H1 (cell line): Measurements from ENCODE around the gene F11R. TPM values are rescaled to one million over a fixed set of nuclear protein-coding genes. Genes with fewer than 3 reads are reported as not detected.

Source experiments
- CTCF ChIA-PET: fragments of 300-600 bp; sonication (Branson Sonifier 250); formaldehyde crosslinking; loops from one replicate; lab custom pipeline; 2021; ENCODE audit not compliant: partially characterized antibody; lab: Charles Lee
- POLR2A ChIA-PET: fragments of 300-600 bp; sonication (Branson Sonifier 250); formaldehyde crosslinking; loops from one replicate; lab custom pipeline; 2021; ENCODE audit warnings: inconsistent platforms; ENCODE audit not compliant: partially characterized antibody; lab: Charles Lee
- DNase-seq, 2 experiments: peaks; one replicate each; pipeline versions ENCODE4 v3.0.0 to v3.0.0-alpha.2; 2010 to 2022; ENCODE audit warnings: low spot score in 2 of 2, low read depth in 1 of 2, mixed read lengths in 1 of 2
- FAIRE-seq: peaks from 2 replicates; lab custom pipeline; 2011; peaks lifted over from hg19 to GRCh38; lab: Jason Lieb, UNC
- H2AFZ ChIP-seq: 2 replicates; pipeline ENCODE4 v1.8.1; 2012; ENCODE audit warnings: low read length, inconsistent platforms
- H2AK5ac ChIP-seq: 2 replicates; pipeline ENCODE4 v1.6.1; 2013; ENCODE audit warnings: low read depth, low read length
- H2BK120ac ChIP-seq: replicated peaks from 2 replicates; pipeline ENCODE3; 2013; ENCODE audit warnings: low read depth, low read length, inconsistent platforms
- H2BK12ac ChIP-seq: 2 replicates; pipeline ENCODE4 v1.6.1; 2013; ENCODE audit warnings: low read depth, low read length
- H2BK15ac ChIP-seq: 2 replicates; pipeline ENCODE4 v1.6.1; 2013; ENCODE audit warnings: low read length
- H2BK20ac ChIP-seq: 2 replicates; pipeline ENCODE4 v1.6.1; 2013; ENCODE audit warnings: low read length
- H2BK5ac ChIP-seq: 2 replicates; pipeline ENCODE4 v1.6.1; 2013; ENCODE audit warnings: low read depth, low read length
- H3K14ac ChIP-seq: 2 replicates; pipeline ENCODE4 v1.6.1; 2013; ENCODE audit warnings: inconsistent platforms; ENCODE audit not compliant: insufficient read length
- H3K18ac ChIP-seq: 2 replicates; pipeline ENCODE4 v1.6.1; 2013; ENCODE audit warnings: low read length; ENCODE audit errors: extremely low read depth
- H3K23ac ChIP-seq: 2 replicates; pipeline ENCODE4 v1.6.1; 2013; ENCODE audit warnings: inconsistent platforms; ENCODE audit not compliant: insufficient read length
- H3K23me2 ChIP-seq: 2 replicates; pipeline ENCODE4 v1.6.1; 2013; ENCODE audit warnings: low read depth, low read length
- H3K27ac ChIP-seq: 2 replicates; pipeline ENCODE4 v1.6.1; 2011; ENCODE audit warnings: low read depth, low read length, inconsistent platforms
- H3K27me3 ChIP-seq, 4 experiments: replicated peaks in 1 of 4; 1 replicate in 1 of 4; 2 replicates in 3 of 4; pipeline versions ENCODE4 v1.6.1 to v1.8.1; 2011 to 2013; ENCODE audit warnings: low read length in 3 of 4, mild to moderate bottlenecking in 3 of 4, inconsistent platforms in 2 of 4, mixed read lengths in 2 of 4, moderate library complexity in 1 of 4; ENCODE audit not compliant: control insufficient read depth in 3 of 4, insufficient read depth in 3 of 4; ENCODE audit errors: extremely low read depth in 1 of 4
- H3K36me3 ChIP-seq, 4 experiments: 2 replicates each; pipeline versions ENCODE4 v1.6.1 to v1.8.1; 2011 to 2013; ENCODE audit warnings: mild to moderate bottlenecking in 4 of 4, low read length in 3 of 4, moderate library complexity in 2 of 4, control low read depth in 1 of 4, inconsistent platforms in 1 of 4; ENCODE audit not compliant: insufficient read depth in 4 of 4, control insufficient read depth in 2 of 4
- H3K4ac ChIP-seq: replicated peaks from 2 replicates; pipeline ENCODE3; 2013; ENCODE audit warnings: low read length, low read depth, mixed read lengths, inconsistent platforms; ENCODE audit not compliant: insufficient read length
- H3K4me1 ChIP-seq, 4 experiments: replicated peaks in 1 of 4; 1 replicate in 1 of 4; 2 replicates in 3 of 4; pipeline versions ENCODE4 v1.6.1 to v1.8.1; 2011 to 2013; ENCODE audit warnings: low read length in 3 of 4, inconsistent platforms in 2 of 4, mixed read lengths in 1 of 4; ENCODE audit not compliant: insufficient read depth in 4 of 4, control insufficient read depth in 3 of 4
- H3K4me2 ChIP-seq, 2 experiments: 2 replicates each; pipeline versions ENCODE4 v1.6.1 to v1.8.1; 2011 to 2013; ENCODE audit warnings: low read depth in 2 of 2, low read length in 2 of 2, control low read depth in 1 of 2, inconsistent platforms in 1 of 2, mild to moderate bottlenecking in 1 of 2; ENCODE audit not compliant: insufficient read depth in 1 of 2
- H3K4me3 ChIP-seq, 4 experiments: fragments of 200-600, 300-600 bp in 1 of 4; sonication (generic), shearing (Covaris generic), sonication (Bioruptor Twin) in 1 of 4; 2 replicates each; pipeline versions ENCODE4 v1.5.1 to v1.8.1; 2011 to 2016; ENCODE audit warnings: low read length in 4 of 4, low read depth in 3 of 4, control low read depth in 2 of 4, inconsistent platforms in 2 of 4, mild to moderate bottlenecking in 2 of 4, mixed read lengths in 1 of 4, moderate library complexity in 1 of 4; ENCODE audit not compliant: insufficient read depth in 2 of 4; ENCODE audit errors: extremely low read depth in 1 of 4
- H3K56ac ChIP-seq: replicated peaks from 2 replicates; pipeline ENCODE3; 2013; ENCODE audit warnings: low read depth, mild to moderate bottlenecking, mixed read lengths, low read length, inconsistent platforms; ENCODE audit not compliant: insufficient read length
- H3K79me1 ChIP-seq: 2 replicates; pipeline ENCODE4 v1.6.1; 2013; ENCODE audit warnings: low read depth, low read length, control low read depth
- H3K79me2 ChIP-seq, 2 experiments: 2 replicates each; pipeline versions ENCODE4 v1.6.1 to v1.8.1; 2012 to 2013; ENCODE audit warnings: low read length in 2 of 2, mild to moderate bottlenecking in 2 of 2, inconsistent platforms in 1 of 2; ENCODE audit not compliant: insufficient read depth in 2 of 2, control insufficient read depth in 1 of 2
- H3K9ac ChIP-seq, 4 experiments: replicated peaks in 1 of 4; 1 replicate in 1 of 4; 2 replicates in 3 of 4; pipeline versions ENCODE4 v1.6.1 to v1.8.1; 2011 to 2013; ENCODE audit warnings: low read depth in 3 of 4, low read length in 3 of 4, control low read depth in 2 of 4, mild to moderate bottlenecking in 2 of 4, moderate library complexity in 2 of 4, inconsistent platforms in 1 of 4; ENCODE audit errors: extremely low read depth in 1 of 4
- H3K9me3 ChIP-seq, 2 experiments: 2 replicates each; pipeline versions ENCODE4 v1.6.1 to v1.8.1; 2012 to 2013; ENCODE audit warnings: mild to moderate bottlenecking in 2 of 2, moderate library complexity in 2 of 2, control low read depth in 1 of 2, inconsistent platforms in 1 of 2, low read depth in 1 of 2, low read length in 1 of 2, mixed read lengths in 1 of 2; ENCODE audit not compliant: insufficient read depth in 2 of 2
- H4K20me1 ChIP-seq, 2 experiments: replicated peaks in 1 of 2; 2 replicates each; pipeline versions ENCODE3 to v1.8.1; 2011 to 2013; ENCODE audit warnings: inconsistent platforms in 2 of 2, low read length in 2 of 2, mild to moderate bottlenecking in 1 of 2; ENCODE audit not compliant: insufficient read depth in 2 of 2, control insufficient read depth in 1 of 2
- H4K5ac ChIP-seq: 2 replicates; pipeline ENCODE4 v1.6.1; 2013; ENCODE audit warnings: low read length, low read depth, mixed read lengths, inconsistent platforms; ENCODE audit not compliant: insufficient read length
- H4K8ac ChIP-seq: 2 replicates; pipeline ENCODE4 v1.8.0; 2013; ENCODE audit warnings: mild to moderate bottlenecking, moderate library complexity, low read length, inconsistent platforms; ENCODE audit not compliant: insufficient read depth; ENCODE audit errors: extremely low read depth
- H4K91ac ChIP-seq: replicated peaks from 2 replicates; pipeline ENCODE3; 2013; ENCODE audit warnings: low read length, mixed read lengths, inconsistent platforms; ENCODE audit not compliant: insufficient read length
- BACH1 ChIP-seq: IDR thresholded peaks from 2 replicates; pipeline ENCODE4 v1.6.1; 2012; ENCODE audit warnings: low read length, improper control_type of control experiment
- KDM5A ChIP-seq: fragments of 200-600 bp; IDR thresholded peaks from 2 replicates; pipeline ENCODE4 v1.7.1; 2012; ENCODE audit warnings: mild to moderate bottlenecking, low read length, inconsistent platforms, mixed read lengths
- POLR2A ChIP-seq, 2 experiments: IDR thresholded peaks; 1 replicate in 1 of 2; 2 replicates in 1 of 2; pipeline ENCODE4 v1.6.1; 2011; ENCODE audit warnings: low read depth in 2 of 2, low read length in 2 of 2, mild to moderate bottlenecking in 2 of 2; ENCODE audit errors: control extremely low read depth in 1 of 2
- POLR2AphosphoS5 ChIP-seq: IDR thresholded peaks from 2 replicates; pipeline ENCODE4 v1.6.1; 2011; ENCODE audit warnings: low read depth, low read length
- SIN3A ChIP-seq, 2 experiments: IDR thresholded peaks in 1 of 2; conservative IDR thresholded peaks in 1 of 2; 2 replicates each; pipeline ENCODE4 v1.6.1; 2011 to 2012; ENCODE audit warnings: low read length in 2 of 2, improper control_type of control experiment in 1 of 2, low read depth in 1 of 2, mild to moderate bottlenecking in 1 of 2
- SP1 ChIP-seq: IDR thresholded peaks from 2 replicates; pipeline ENCODE4 v1.6.1; 2011; ENCODE audit warnings: low read depth, low read length
- WGBS, 2 experiments: shearing (Covaris generic) in 1 of 2; methylation state at CpG; one replicate each; pipeline versions ENCODE4 v1.1.6 to v1.1.7; 2013 to 2015; ENCODE audit warnings: low lambda C conversion rate in 2 of 2, mixed read lengths in 2 of 2, inconsistent platforms in 1 of 2, low coverage in 1 of 2, missing lambda C conversion rate in 1 of 2; ENCODE audit not compliant: insufficient replicate concordance in 2 of 2, insufficient coverage in 1 of 2, insufficient read length in 1 of 2; ENCODE audit errors: extremely low coverage in 1 of 2, missing lambda C conversion rate in 1 of 2; 5-methylcytosine and 5-hydroxymethylcytosine counted together
- polyA plus RNA-seq, 7 experiments: library from polyadenylated mRNA; depleted of rRNA in 3 of 7; stranded (reverse) in 5 of 7; unstranded in 2 of 7; fragments of >200 nt in 5 of 7; fragments of 200-250 nt in 2 of 7; gene quantifications; 1 replicate in 5 of 7; 2 replicates in 1 of 7; 4 replicates in 1 of 7; pipeline versions ENCODE4 v1.2.1 to v1.2.3, GENCODE V29; 2011 to 2013; ENCODE audit warnings: missing spikeins in 2 of 7, mixed read lengths in 2 of 7
- total RNA-seq: library from RNA; stranded (reverse); fragmentation: NEBNext Ultra II Directional; extraction: Animal tissue kit (Norgen Biotek cat#: 25700); gene quantifications from 2 replicates; pipeline ENCODE4 v1.2.1, GENCODE V29; 2021
- TF ChIP-seq, protein P1 (sequence below): IDR thresholded peaks from 2 replicates; pipeline ENCODE4 v1.6.1; 2012; ENCODE audit warnings: low read length, inconsistent platforms
- TF ChIP-seq, protein P2 (sequence below): IDR thresholded peaks from 2 replicates; pipeline ENCODE4 v1.6.1; 2012; ENCODE audit warnings: inconsistent platforms

Gene F11R
- total and polyA plus RNA-seq, 2 of the 8 experiments (the other 6 are each of a cell fraction or from before 2014, with no cell fraction given): 159 to 200 TPM

DNA sequence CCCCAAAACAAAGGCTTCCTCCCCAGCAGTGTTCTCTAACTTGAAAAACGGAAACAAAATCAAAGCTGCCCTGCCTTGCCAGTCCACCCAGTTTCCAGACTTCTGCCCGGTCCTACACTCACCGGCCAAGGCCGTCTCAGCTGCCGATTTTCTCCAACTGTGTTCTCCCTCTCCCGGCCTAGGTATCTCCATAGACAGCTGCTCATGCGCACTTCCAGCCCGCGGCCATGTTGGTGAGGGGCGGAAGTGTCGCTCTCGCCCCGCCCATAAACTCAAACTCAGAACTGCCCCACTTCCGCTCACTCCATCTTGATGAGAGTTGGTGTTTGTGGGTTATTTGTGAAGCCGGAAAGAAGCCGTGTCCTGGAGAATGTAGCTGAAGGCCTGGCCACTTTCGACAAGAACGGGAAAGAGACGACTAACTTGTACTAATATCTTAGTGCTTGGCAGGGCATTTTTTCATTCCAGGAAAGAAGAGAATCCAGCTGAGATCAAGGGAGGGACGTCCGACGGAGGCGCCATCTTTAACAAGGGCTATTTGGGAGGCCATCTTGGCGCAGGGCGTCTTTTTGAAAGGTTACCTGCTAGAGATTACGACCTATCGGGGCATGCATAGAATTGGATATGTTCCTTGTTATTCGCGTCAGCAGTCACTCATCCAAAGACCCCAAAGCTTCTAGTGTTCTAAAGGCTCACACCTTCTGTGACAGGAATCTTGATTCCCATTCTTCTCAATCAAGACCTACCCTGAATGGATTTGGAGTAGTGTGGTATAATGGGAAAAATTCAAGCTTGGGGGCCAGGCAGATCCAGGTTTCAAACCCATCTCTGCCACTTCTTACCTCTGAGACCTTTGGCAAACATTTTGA is 25.0 kb upstream of the F11R start, which contains the start of gene USF1:
TSS of gene USF1 (minus strand) at position 242 of the 869 bp plus-strand sequence. CDS start 2,702 bp downstream, outside the sequence.
- DNase-seq (peak; percentile 86 to 93), FAIRE-seq (peak; percentile 87)
- Histone ChIP-seq H2AFZ (peak within 1 kb of the TSS; percentile 99), H3K18ac (peak within 1 kb of the TSS; percentile 93), H3K23ac (no peak within 1 kb of the TSS), H2BK12ac (peak within 1 kb of the TSS; percentile 93; the same call in 1 of the 2 replicates), H3K4me1 (peaks cover 0 to 4% (median 1%) of the 10 kb centered on the region in 4 experiments; a peak in 2 of 7 replicates), H3K4me2 (peak within 1 kb of the TSS; percentile 85 to 100), H4K20me1 (no peaks in the 10 kb centered on the region), H3K9ac (peak within 1 kb of the TSS; percentile 77 to 100 (median 94)), H3K4ac (peak within 1 kb of the TSS; percentile 11), H4K5ac (peak within 1 kb of the TSS; percentile 65), H3K36me3 (peaks cover 12 to 21% (median 15%) of the 10 kb centered on the region in 4 experiments; a peak in 6 of 8 replicates), H3K4me3 (peak within 1 kb of the TSS; percentile 75 to 98 (median 87)), H4K91ac (peak within 1 kb of the TSS; percentile 25), H3K9me3 (peaks cover 0 to 12% of the 10 kb centered on the region in 2 experiments; a peak in 1 of 4 replicates), H2AK5ac (no peak within 1 kb of the TSS), H2BK5ac (peak within 1 kb of the TSS; percentile 94), H3K23me2 (peaks cover 7% of the 10 kb centered on the region), H3K14ac (no peak within 1 kb of the TSS), H3K79me1 (peaks cover 7% of the 10 kb centered on the region), H3K27ac (peak within 1 kb of the TSS; percentile 97), H3K79me2 (peaks cover 0 to 20% of the 10 kb centered on the region in 2 experiments; a peak in 2 of 4 replicates), H2BK15ac (no peak within 1 kb of the TSS; the same call in 1 of the 2 replicates), H4K8ac (peak within 1 kb of the TSS; percentile 93), H2BK20ac (no peak within 1 kb of the TSS), H3K56ac (peak within 1 kb of the TSS; percentile 77), H3K27me3 (peaks cover 0 to 17% (median 8%) of the 10 kb centered on the region in 4 experiments; a peak in 6 of 7 replicates), H2BK120ac (no peak within 1 kb of the TSS)
- ChIA-PET POLR2A (interaction anchor here (0.6 to 4.0 kb wide), 31 partner anchors 8 to 394 kb away, joined by 3 to 28 read pairs (median 4); partner anchors contain the start of genes ARHGAP30, DEDD, F11R and KLHDC9), CTCF (interaction anchor here (0.8 to 4.1 kb wide), 13 partner anchors 9 to 244 kb away, joined by 3 to 26 read pairs (median 5); partner anchors contain the start of genes F11R and KLHDC9)
- WGBS, 2 experiments: 1% methylated on average over 28 of the region's 29 CpGs; no CpG with 5 or more reads in 1 of the 2 experiments
- TF ChIP-seq, protein P1, sequence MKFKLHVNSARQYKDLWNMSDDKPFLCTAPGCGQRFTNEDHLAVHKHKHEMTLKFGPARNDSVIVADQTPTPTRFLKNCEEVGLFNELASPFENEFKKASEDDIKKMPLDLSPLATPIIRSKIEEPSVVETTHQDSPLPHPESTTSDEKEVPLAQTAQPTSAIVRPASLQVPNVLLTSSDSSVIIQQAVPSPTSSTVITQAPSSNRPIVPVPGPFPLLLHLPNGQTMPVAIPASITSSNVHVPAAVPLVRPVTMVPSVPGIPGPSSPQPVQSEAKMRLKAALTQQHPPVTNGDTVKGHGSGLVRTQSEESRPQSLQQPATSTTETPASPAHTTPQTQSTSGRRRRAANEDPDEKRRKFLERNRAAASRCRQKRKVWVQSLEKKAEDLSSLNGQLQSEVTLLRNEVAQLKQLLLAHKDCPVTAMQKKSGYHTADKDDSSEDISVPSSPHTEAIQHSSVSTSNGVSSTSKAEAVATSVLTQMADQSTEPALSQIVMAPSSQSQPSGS: peak; percentile 65; the same call in 1 of the 2 replicates
- 0 out of 2 replicates have a peak, but pooled peaks have one; percentile 22 for TF ChIP-seq KDM5A
- peak in 1 of 2 experiments; percentile 73; a peak in 2 of 4 replicates for TF ChIP-seq SIN3A (conservative IDR thresholded peaks at IDR 0.05 in 1 of 2, IDR thresholded peaks at IDR 0.05 in 1 of 2; ENCODE audit: low read depth in 1 of 2, low read length in 2 of 2)
- peak; percentile 78 to 96 for TF ChIP-seq POLR2A (IDR thresholded peaks at IDR 0.05; ENCODE audit: control extremely low read depth in 1 of 2, low read depth in 2 of 2, low read length in 2 of 2)
- TF ChIP-seq BACH1: no peak
- TF ChIP-seq POLR2AphosphoS5: peak; percentile 90
- TF ChIP-seq, protein P2, sequence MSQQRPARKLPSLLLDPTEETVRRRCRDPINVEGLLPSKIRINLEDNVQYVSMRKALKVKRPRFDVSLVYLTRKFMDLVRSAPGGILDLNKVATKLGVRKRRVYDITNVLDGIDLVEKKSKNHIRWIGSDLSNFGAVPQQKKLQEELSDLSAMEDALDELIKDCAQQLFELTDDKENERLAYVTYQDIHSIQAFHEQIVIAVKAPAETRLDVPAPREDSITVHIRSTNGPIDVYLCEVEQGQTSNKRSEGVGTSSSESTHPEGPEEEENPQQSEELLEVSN: peak; percentile 34; the same call in 1 of the 2 replicates
- TF ChIP-seq SP1: peak; percentile 70
